Measurements from ENCODE around the gene TMEM38A. TPM values are rescaled to one million over a fixed set of nuclear protein-coding genes. Genes with fewer than 3 reads are reported as not detected.

The TMEM38A gene
- total and polyA plus RNA-seq, 9 of the 15 experiments (the other 6 are each of a cell fraction or from before 2014, with no cell fraction given) = 0.35 to 2.1 (median 1.2) TPM

DNA sequence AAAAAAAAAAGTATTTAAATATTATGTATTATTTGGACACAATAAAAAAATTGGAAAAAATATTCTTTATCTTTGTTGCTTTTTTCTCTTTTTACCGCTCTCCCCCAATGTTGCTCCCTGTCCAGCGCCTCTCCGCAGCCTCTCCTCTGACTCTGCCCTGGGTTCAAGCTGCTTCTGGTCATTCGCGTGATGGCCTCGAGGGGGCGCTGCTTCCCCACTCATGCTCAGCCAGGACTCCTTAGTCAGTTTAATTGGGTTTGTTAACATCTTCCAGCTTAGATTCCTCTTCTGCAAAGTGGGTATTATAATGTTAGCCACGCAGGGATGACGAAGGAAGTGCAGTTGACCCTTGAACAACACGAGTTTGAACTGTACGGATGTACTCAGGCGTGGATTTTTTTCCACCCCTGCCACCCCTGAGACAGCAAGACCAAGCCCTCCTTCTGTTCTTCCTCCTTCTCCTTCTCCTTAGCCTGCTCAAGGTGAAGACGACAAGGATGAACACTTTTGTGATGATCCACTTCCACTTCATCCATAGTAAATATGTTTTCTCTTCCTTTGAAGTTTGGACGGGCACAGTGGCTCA lies 53.9 kb downstream of the TMEM38A start:
- intact Hi-C loops (cut with micrococcal nuclease) = loop anchor here (1.0 to 5.0 kb wide), 2 partner anchors 64 to 183 kb away; no protein-coding TSS in a partner anchor
- FAIRE-seq = peak; percentile 84
- DNase-seq (ENCODE audit: extremely low read depth in 1 of 4, low spot score in 3 of 4) = peak; percentile 65 to 81 (median 78)
- TF ChIP-seq SLC30A9 (CRISPR knock-in tag; IDR thresholded peaks at IDR 0.05) = no peak
- no peak for TF ChIP-seq OTX1 (CRISPR knock-in tag; IDR thresholded peaks at IDR 0.05)
- TF ChIP-seq ATF2 (CRISPR knock-in tag; IDR thresholded peaks at IDR 0.05) = no peak
- TF ChIP-seq CEBPB (tag; IDR thresholded peaks at IDR 0.05) = 0 out of 2 replicates have a peak, but pooled peaks have one; percentile 10
- no peak for TF ChIP-seq SMAD4 (CRISPR knock-in tag; conservative IDR thresholded peaks at IDR 0.05)
- TF ChIP-seq ZNF165 (CRISPR knock-in tag; IDR thresholded peaks at IDR 0.05; ENCODE audit: borderline replicate concordance) = no peak
- no peak for TF ChIP-seq GTF2F1 (IDR thresholded peaks at IDR 0.05; ENCODE audit: low read depth, low read length)
- no peak for TF ChIP-seq ZNF79 (CRISPR knock-in tag; IDR thresholded peaks at IDR 0.05; ENCODE audit: low read depth)
- TF ChIP-seq, protein P1, sequence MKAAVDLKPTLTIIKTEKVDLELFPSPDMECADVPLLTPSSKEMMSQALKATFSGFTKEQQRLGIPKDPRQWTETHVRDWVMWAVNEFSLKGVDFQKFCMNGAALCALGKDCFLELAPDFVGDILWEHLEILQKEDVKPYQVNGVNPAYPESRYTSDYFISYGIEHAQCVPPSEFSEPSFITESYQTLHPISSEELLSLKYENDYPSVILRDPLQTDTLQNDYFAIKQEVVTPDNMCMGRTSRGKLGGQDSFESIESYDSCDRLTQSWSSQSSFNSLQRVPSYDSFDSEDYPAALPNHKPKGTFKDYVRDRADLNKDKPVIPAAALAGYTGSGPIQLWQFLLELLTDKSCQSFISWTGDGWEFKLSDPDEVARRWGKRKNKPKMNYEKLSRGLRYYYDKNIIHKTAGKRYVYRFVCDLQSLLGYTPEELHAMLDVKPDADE (conservative IDR thresholded peaks at IDR 0.05; ENCODE audit: control insufficient read depth, low read depth, low read length) = no peak
- no peak for TF ChIP-seq ZNF23 (CRISPR knock-in tag; IDR thresholded peaks at IDR 0.05)
- 0 out of 2 replicates have a peak, but pooled peaks have one; percentile 24 for TF ChIP-seq CREM (IDR thresholded peaks at IDR 0.05; ENCODE audit: low read depth)
- TF ChIP-seq, protein P2, sequence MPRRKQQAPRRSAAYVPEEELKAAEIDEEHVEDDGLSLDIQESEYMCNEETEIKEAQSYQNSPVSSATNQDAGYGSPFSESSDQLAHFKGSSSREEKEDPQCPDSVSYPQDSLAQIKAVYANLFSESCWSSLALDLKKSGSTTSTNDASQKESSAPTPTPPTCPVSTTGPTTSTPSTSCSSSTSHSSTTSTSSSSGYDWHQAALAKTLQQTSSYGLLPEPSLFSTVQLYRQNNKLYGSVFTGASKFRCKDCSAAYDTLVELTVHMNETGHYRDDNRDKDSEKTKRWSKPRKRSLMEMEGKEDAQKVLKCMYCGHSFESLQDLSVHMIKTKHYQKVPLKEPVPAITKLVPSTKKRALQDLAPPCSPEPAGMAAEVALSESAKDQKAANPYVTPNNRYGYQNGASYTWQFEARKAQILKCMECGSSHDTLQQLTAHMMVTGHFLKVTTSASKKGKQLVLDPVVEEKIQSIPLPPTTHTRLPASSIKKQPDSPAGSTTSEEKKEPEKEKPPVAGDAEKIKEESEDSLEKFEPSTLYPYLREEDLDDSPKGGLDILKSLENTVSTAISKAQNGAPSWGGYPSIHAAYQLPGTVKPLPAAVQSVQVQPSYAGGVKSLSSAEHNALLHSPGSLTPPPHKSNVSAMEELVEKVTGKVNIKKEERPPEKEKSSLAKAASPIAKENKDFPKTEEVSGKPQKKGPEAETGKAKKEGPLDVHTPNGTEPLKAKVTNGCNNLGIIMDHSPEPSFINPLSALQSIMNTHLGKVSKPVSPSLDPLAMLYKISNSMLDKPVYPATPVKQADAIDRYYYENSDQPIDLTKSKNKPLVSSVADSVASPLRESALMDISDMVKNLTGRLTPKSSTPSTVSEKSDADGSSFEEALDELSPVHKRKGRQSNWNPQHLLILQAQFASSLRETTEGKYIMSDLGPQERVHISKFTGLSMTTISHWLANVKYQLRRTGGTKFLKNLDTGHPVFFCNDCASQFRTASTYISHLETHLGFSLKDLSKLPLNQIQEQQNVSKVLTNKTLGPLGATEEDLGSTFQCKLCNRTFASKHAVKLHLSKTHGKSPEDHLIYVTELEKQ (CRISPR knock-in tag; IDR thresholded peaks at IDR 0.05) = no peak
- no peak for TF ChIP-seq ZNF253 (CRISPR knock-in tag; conservative IDR thresholded peaks at IDR 0.05)
- TF ChIP-seq CREB1 (IDR thresholded peaks at IDR 0.05) = no peak
- no peak for TF ChIP-seq CREB1 (CRISPR knock-in tag; IDR thresholded peaks at IDR 0.05)
- TF ChIP-seq ZEB2 (IDR thresholded peaks at IDR 0.05) = no peak
- no peak for TF ChIP-seq MTA1 (IDR thresholded peaks at IDR 0.05; ENCODE audit: borderline replicate concordance)
- TF ChIP-seq ZBTB1 (CRISPR knock-in tag; IDR thresholded peaks at IDR 0.05; ENCODE audit: borderline replicate concordance, low read depth) = no peak
- TF ChIP-seq HCFC1 (IDR thresholded peaks at IDR 0.05; ENCODE audit: low read depth, low read length) = no peak

More for the DNA sequence above, 53.9 kb downstream of the TMEM38A start:
- CTCF ChIA-PET (ENCODE audit: low intra/inter-chr PET ratio) = interaction anchor here (0.8 to 1.2 kb wide), 3 partner anchors 64 to 338 kb away, joined by 4 to 5 read pairs (median 4); no protein-coding TSS in a partner anchor
- no peaks in the 10 kb centered on the region for H3K79me2 ChIP-seq (ENCODE audit: control insufficient read depth, insufficient read depth, low read length)
- peak; percentile 97 for ATAC-seq
- H2AFZ ChIP-seq (ENCODE audit: low read depth, low read length) = no peak overlapping the region
- peaks cover 0 to 4% of the 10 kb centered on the region in 2 experiments; a peak in 2 of 5 replicates for H3K27me3 ChIP-seq (ENCODE audit: control insufficient read depth in 2 of 2, insufficient read depth in 2 of 2, low read length in 2 of 2)
- H3K4me1 ChIP-seq (replicated peaks in 1 of 2; ENCODE audit: control insufficient read depth in 2 of 2, insufficient read depth in 2 of 2, low read length in 2 of 2) = no peaks in the 10 kb centered on the region
- no peaks in the 10 kb centered on the region for H3K9me3 ChIP-seq (replicated peaks; ENCODE audit: control insufficient read depth, insufficient read depth, low read depth, low read length)
- in situ Hi-C loops (cut with MboI) = no loop called here
- no peaks in the 10 kb centered on the region for H4K20me1 ChIP-seq (replicated peaks; ENCODE audit: control insufficient read depth, insufficient read depth, low read length)
- no peak overlapping the region for H3K4me3 ChIP-seq
- WGBS (ENCODE audit: insufficient coverage, low coverage, missing lambda C conversion rate) = 5% methylated on average over 14 of the region's 14 CpGs
- no peaks in the 10 kb centered on the region for H3K9me1 ChIP-seq (ENCODE audit: control insufficient read depth, insufficient read depth, low read length)
- no peak overlapping the region for H3K27ac ChIP-seq (ENCODE audit: extremely low read depth, low read depth, low read length)
- POLR2A ChIA-PET = interaction anchor here (0.6 to 0.7 kb wide), 4 partner anchors 116 to 678 kb away, joined by 3 to 4 read pairs (median 4); no protein-coding TSS in a partner anchor
- no peaks in the 10 kb centered on the region for H3K36me3 ChIP-seq (ENCODE audit: control insufficient read depth, insufficient read depth, low read length)
- H3K4me2 ChIP-seq (ENCODE audit: insufficient read depth, low read length) = no peak overlapping the region
- no TSS peak for BruUV-seq (replicated peaks)
- no peak overlapping the region for H3K9ac ChIP-seq (ENCODE audit: insufficient read depth in 1 of 2, low read depth in 2 of 2, low read length in 2 of 2)
